HUES64 (cell line): ENCODE measurements around the gene POLD1. TPM values are rescaled to one million over a fixed set of nuclear protein-coding genes. Genes with fewer than 3 reads are reported as not detected.
"Not testable (repeated sequence)": the region's sequence is repeated elsewhere in the genome, so short reads cannot be mapped to it uniquely, and the experiment has no call there.

ENCODE experiments used
- H3K27ac ChIP-seq: 2 replicates; pipeline ENCODE4 v1.7.0; 2013; ENCODE audit warnings: low read depth, low read length, inconsistent platforms
- H3K27me3 ChIP-seq: 2 replicates; pipeline ENCODE4 v1.6.1; 2013; ENCODE audit warnings: mild to moderate bottlenecking, low read length; ENCODE audit not compliant: insufficient read depth
- H3K36me3 ChIP-seq: 2 replicates; pipeline ENCODE4 v1.6.1; 2013; ENCODE audit warnings: mild to moderate bottlenecking, low read length; ENCODE audit not compliant: insufficient read depth
- H3K4me1 ChIP-seq: 2 replicates; pipeline ENCODE4 v1.6.1; 2013; ENCODE audit warnings: mild to moderate bottlenecking, low read length, moderate library complexity; ENCODE audit not compliant: insufficient read depth
- H3K4me3 ChIP-seq: 2 replicates; pipeline ENCODE4 v1.5.1; 2013; ENCODE audit warnings: mild to moderate bottlenecking, low read length, moderate library complexity
- H3K9ac ChIP-seq: 2 replicates; pipeline ENCODE4 v1.6.1; 2013; ENCODE audit warnings: mild to moderate bottlenecking, low read depth, low read length
- H3K9me3 ChIP-seq: 2 replicates; pipeline ENCODE4 v1.6.1; 2013; ENCODE audit warnings: low read depth, low read length; ENCODE audit not compliant: insufficient read depth
- WGBS: fragments of 150-250, 120-280 bp; methylation state at CpG from one replicate; pipeline ENCODE4 v1.1.7; 2013; ENCODE audit warnings: missing lambda C conversion rate; 5-methylcytosine and 5-hydroxymethylcytosine counted together
- polyA plus RNA-seq, 2 experiments: library from polyadenylated mRNA; stranded (reverse); fragments of 50-300 nt; gene quantifications; one replicate each; pipeline ENCODE4 v1.2.3, GENCODE V29; 2013

The POLD1 gene
- 71.8 TPM for polyA plus RNA-seq (2013, experiment 1 of 2)
- polyA plus RNA-seq (2013, experiment 2 of 2) = 72.6 TPM

- under 1% methylated on average over 78 of the region's 78 CpGs for WGBS
- peak within 1 kb of the TSS; percentile 93 for H3K9ac ChIP-seq
- no peaks in the 10 kb centered on the region for H3K9me3 ChIP-seq
- peaks cover 62% of the 10 kb centered on the region for H3K36me3 ChIP-seq
- peaks cover 8% of the 10 kb centered on the region; the same call in 1 of the 2 replicates for H3K4me1 ChIP-seq
- peak within 1 kb of the TSS; percentile 96 for H3K4me3 ChIP-seq
- no peaks in the 10 kb centered on the region for H3K27me3 ChIP-seq
- peak within 1 kb of the TSS; percentile 92 for H3K27ac ChIP-seq
These were observed at the start of gene POLD1 for GRCh38 chr19:50383852-50384684. TSS of gene POLD1 (plus strand) at chr19:50384347. CDS start at chr19:50398852, 14,505 bp downstream.

- WGBS = 90% methylated on average over 12 of the region's 12 CpGs
- H3K27ac ChIP-seq = no peak overlapping the region
These were observed 49.3 kb upstream of the POLD1 start for GRCh38 chr19:50334741-50335421.

GRCh38 chr19:50337031-50337430 is 47.1 kb upstream of the POLD1 start:
- H3K4me3 ChIP-seq, H3K36me3 ChIP-seq, H3K27ac ChIP-seq, H3K27me3 ChIP-seq, H3K4me1 ChIP-seq, H3K9ac ChIP-seq: not testable (repeated sequence)
- peaks cover 22% of the 10 kb centered on the region for H3K9me3 ChIP-seq
- WGBS = 83% methylated on average over 5 of the region's 6 CpGs

More at GRCh38 chr19:50334741-50335421, 49.3 kb upstream of the POLD1 start:
- Histone ChIP-seq H3K4me3 (no peak overlapping the region), H3K9ac (no peak overlapping the region), H3K9me3 (peaks cover 19% of the 10 kb centered on the region), H3K36me3 (no peaks in the 10 kb centered on the region), H3K4me1 (no peaks in the 10 kb centered on the region), H3K27me3 (no peaks in the 10 kb centered on the region)

- H3K4me1 ChIP-seq = no peaks in the 10 kb centered on the region
- H3K9me3 ChIP-seq = peaks cover 18% of the 10 kb centered on the region; the same call in 1 of the 2 replicates
- no peak overlapping the region for H3K27ac ChIP-seq
- H3K9ac ChIP-seq = no peak overlapping the region
- H3K27me3 ChIP-seq = no peaks in the 10 kb centered on the region
- no peak overlapping the region for H3K4me3 ChIP-seq
- no peaks in the 10 kb centered on the region for H3K36me3 ChIP-seq
These were observed 43.8 kb upstream of the POLD1 start for GRCh38 chr19:50340331-50340730.

- WGBS = 85% methylated on average over 3 of the region's 3 CpGs
- H3K4me3 ChIP-seq = no peak overlapping the region
- H3K36me3 ChIP-seq = no peaks in the 10 kb centered on the region
- H3K9me3 ChIP-seq = peaks cover 14% of the 10 kb centered on the region; the same call in 1 of the 2 replicates
- no peak overlapping the region for H3K9ac ChIP-seq
- no peaks in the 10 kb centered on the region for H3K4me1 ChIP-seq
- no peaks in the 10 kb centered on the region for H3K27me3 ChIP-seq
- no peak overlapping the region for H3K27ac ChIP-seq
These were observed 43.0 kb upstream of the POLD1 start for GRCh38 chr19:50341091-50341564.

GRCh38 chr19:50344661-50345318 is 39.4 kb upstream of the POLD1 start:
- peaks cover 10% of the 10 kb centered on the region; the same call in 1 of the 2 replicates for H3K9me3 ChIP-seq
- no peak overlapping the region for H3K9ac ChIP-seq
- no peak overlapping the region for H3K4me3 ChIP-seq
- WGBS = 78% methylated on average over 6 of the region's 8 CpGs
- H3K4me1 ChIP-seq = no peaks in the 10 kb centered on the region
- H3K36me3 ChIP-seq = no peaks in the 10 kb centered on the region
- no peaks in the 10 kb centered on the region for H3K27me3 ChIP-seq
- no peak overlapping the region for H3K27ac ChIP-seq

GRCh38 chr19:50347089-50347581 is 37.0 kb upstream of the POLD1 start:
- not testable (repeated sequence) for H3K27me3 ChIP-seq, H3K9me3 ChIP-seq, H3K4me3 ChIP-seq, H3K27ac ChIP-seq, H3K4me1 ChIP-seq, H3K36me3 ChIP-seq, H3K9ac ChIP-seq
- 82% methylated on average over 5 of the region's 8 CpGs for WGBS

- Histone ChIP-seq H3K9me3 (peaks cover 6% of the 10 kb centered on the region; the same call in 1 of the 2 replicates), H3K27me3 (no peaks in the 10 kb centered on the region), H3K4me1 (no peaks in the 10 kb centered on the region), H3K36me3 (no peaks in the 10 kb centered on the region), H3K9ac (no peak overlapping the region), H3K27ac (no peak overlapping the region), H3K4me3 (no peak overlapping the region)
- 86% methylated on average over 20 of the region's 22 CpGs for WGBS
These were observed 34.7 kb upstream of the POLD1 start for GRCh38 chr19:50349277-50350057.

- H3K27me3 ChIP-seq = no peaks in the 10 kb centered on the region
- no peak overlapping the region for H3K4me3 ChIP-seq
- H3K9me3 ChIP-seq = no peaks in the 10 kb centered on the region
- no peaks in the 10 kb centered on the region for H3K36me3 ChIP-seq
- WGBS = 84% methylated on average over 4 of the region's 4 CpGs
- no peaks in the 10 kb centered on the region for H3K4me1 ChIP-seq
- no peak overlapping the region for H3K9ac ChIP-seq
- no peak overlapping the region for H3K27ac ChIP-seq
These were observed 31.9 kb upstream of the POLD1 start for GRCh38 chr19:50352242-50352641.

GRCh38 chr19:50353487-50353880 is 30.7 kb upstream of the POLD1 start:
- H3K27ac ChIP-seq, H3K27me3 ChIP-seq, H3K36me3 ChIP-seq, H3K4me3 ChIP-seq, H3K4me1 ChIP-seq, H3K9ac ChIP-seq, H3K9me3 ChIP-seq: not testable (repeated sequence)
- WGBS = 92% methylated on average over 7 of the region's 7 CpGs
